CD4-positive, alpha-beta T cell treated with Interleukin-6 at 100 ng/mL for 8 hours (primary cell): ENCODE results near the gene CREB3L1.

Source experiments
- DNase-seq: peaks from one replicate; pipeline ENCODE4 v3.0.0-alpha.2; 2020; ENCODE audit warnings: mixed read lengths, low spot score

The CREB3L1 gene

DNA sequence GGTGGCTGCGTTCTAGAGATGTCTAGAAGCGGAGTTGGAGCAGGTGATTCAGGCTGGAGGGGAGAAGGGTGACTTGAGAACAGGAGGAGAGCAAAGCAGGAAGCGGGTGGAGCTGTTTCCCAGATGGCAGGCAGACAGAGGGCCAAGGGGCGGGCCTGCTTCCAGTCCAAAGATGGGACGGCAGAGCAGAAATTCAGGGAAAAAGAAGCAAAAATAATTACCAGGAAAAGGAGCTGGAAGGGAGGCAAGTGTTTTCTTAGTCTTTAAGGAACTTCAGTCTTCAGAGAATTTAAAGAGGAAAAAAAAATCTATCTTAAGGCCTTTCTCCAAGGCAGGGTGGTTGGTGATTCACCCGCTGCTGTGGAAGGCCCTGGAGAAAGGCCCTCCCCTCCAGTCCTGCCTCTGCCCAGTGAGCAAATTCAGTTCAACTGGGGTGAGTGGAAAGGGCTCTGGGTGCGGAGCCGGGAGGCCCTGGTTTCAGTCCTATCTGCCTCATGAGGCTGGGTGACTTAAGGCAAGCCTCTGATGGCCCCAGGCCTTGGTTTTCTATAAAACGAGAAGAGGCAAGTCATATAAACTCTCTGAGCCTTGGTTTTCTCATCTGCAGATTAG, 4.5 kb upstream of the CREB3L1 start:
- DNase-seq = no peak

DNA sequence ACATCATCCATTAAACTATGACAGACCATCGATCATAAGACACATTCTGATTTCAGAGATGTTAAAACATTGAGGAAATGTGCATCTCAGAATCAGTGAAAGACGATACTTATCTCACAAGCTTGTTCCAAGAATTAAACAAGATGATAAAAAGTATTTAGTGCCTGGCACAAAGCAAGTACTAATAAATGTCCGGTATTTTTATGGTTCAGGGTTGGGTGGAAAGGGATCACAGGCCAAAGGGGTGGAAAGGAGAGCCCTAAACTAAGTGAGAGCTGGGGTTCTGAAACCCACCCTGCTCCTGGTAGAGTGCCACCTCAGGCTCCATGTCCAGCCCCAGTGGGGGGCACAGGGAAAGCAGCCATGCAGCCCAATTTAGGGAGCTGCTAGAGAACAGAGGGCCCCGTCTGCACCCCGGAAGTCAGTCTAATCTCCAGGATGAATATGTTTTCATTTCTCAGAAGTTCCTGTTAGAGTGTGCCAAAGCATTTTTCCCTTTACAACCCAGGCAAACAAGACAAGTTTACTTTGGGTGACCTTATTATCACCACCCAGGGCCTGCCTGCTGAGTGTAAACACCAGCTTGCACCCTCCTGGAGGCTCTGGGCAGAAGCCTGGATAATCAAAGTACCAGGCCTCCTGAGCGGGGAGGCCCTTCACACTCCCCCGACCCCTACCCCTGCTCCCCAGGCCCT, 3.8 kb upstream of the CREB3L1 start:
- DNase-seq = no peak

DNA sequence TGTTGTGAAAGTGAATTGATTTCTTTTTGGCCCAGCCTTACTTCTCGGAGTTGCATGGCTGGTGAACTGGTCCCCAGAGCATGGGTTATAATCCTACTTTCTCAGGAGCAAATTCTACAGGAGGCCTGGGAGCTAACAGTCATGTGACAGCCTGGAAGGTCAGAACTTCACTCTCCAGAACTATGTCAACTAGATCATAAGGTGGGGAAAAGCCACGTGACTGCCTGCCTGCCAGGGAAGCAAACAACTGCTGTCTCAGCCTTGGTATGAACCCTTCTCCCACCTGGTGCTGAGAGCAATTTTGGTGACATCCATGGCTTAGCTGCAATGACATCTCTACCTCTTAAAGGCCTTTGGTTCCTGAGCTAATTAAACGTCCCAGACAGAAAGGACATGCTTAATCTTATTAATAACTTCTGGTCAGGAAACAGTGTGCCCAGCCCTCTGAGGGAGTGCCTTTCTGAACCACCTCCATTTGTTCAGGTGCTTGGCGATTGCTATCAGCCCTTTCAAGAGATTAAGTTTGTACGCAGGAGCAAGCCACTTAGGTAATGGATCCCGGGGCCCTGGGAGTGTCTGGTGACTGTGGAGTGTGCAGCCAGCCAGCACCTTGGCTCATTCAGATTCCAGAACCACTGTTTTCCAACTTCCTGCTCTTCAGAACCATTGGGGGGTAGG, 1.4 kb upstream of the CREB3L1 start:
- DNase-seq = no peak

DNA sequence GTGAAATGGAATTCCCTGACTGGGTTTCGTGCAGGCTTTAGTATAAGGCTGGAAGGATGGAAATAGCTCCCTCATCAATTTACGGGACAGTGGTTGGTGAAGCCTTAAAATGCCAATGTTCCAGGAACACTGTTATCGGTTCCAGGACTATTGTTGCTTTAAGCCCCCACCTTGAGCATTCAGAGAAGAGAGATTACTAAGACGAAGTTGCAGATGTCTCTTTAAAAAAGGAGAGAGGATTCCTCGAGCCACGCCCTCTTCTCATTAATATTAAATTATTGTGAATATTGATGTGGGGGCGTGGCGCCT, 195 bp upstream of the CREB3L1 start:
- no peak for DNase-seq

DNA sequence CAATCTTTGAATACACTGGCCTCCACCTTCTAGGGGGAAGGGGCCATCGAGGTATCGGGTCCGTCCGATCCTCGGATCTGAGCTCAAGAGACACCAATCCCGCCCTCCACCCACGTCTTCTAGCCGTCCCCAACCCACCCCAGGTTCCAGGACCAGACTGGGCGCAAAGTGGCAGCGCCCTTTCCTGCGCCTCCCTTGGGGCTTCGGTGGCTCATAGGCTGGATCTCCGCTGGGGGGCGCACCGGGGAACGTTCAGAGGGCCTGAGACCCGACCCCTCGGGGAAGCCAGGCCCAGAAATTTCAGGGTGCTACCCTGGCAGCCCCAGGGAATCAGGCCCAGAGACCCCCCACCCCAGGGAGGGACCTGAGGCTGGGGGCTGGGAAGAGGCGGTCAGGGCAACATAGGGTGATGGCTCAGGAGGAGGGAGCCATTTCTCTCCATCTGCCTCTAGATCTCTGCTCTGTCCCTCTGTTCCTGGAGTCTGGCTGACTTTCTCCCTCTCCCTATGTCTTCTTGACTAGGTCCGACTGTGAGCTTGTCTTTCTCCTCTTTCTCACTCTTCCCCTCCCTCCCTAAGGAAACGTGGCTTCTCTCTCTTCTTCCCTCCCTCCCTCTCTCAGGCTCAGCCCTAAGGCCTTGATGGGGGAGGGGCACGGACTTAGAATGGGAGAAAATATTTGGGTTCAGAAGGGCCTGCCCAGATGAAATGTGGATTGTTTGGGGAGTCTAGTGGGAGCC, 1.1 kb downstream of the CREB3L1 start:
- DNase-seq = no peak

DNA sequence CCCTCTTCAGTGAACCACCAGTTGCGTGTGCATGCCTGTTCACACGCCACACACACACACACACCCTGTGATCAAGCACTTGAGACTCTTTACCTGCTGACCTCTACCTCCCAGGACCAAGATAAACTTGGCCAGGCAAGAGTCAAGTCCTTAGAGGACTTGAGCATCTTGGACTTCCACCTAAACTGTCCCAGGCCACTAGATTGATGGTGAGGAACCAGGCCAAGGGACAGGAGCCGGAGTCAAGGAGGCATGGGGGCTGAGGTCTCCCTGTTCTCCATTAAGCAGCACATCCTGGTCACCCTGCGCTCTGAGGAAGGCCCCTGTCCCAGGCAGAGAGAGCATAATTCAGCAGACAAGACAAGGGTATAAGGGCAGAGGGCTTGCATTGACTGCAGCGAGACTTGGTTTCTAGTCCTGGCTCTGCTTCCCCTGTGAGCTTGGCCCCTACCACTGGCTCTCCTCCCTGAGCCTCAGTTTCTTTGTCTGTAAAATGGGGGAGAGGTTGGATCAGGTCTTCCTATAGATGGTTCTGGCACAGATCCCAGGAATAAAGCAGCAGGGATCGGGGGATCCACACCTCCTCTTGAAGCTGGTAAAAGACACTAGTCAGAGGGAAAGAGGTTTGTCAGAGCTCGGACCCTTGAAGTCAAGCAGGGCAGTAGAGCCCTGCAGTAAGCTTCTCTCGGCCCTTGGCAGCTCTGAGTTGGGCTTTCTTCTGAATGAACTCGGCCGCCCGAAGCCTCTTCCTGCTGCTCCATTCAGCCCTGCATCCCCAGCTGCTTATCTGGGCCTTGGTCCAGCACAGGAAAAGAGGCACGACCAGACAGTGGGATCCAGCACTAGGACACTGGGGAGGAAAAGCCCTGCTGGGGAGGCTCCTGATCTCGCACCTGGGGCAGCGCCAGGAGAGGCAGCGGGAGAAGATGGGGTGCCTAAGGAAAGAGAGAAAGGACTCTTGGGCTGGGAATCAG, 2.0 kb downstream of the CREB3L1 start:
- DNase-seq = no peak

DNA sequence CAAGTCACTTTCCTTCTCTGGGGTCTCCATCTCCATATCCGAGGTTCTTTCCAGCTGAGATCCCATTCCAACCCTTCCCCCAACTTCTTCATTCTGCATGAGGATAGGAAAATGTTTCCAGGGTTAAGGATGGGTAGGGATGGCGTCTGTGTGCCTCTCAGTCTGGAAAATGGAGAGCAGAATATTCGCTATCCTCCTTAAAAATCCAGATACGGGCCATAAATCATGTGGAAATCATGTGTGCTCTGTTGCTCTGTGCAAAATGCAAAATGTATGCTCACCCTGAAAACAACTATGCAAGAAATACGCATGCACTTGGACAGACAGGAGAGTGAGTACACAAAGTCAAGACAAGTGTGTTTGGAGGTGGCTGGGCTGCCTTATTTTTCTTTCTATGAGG, 3.2 kb downstream of the CREB3L1 start:
- DNase-seq = no peak

DNA sequence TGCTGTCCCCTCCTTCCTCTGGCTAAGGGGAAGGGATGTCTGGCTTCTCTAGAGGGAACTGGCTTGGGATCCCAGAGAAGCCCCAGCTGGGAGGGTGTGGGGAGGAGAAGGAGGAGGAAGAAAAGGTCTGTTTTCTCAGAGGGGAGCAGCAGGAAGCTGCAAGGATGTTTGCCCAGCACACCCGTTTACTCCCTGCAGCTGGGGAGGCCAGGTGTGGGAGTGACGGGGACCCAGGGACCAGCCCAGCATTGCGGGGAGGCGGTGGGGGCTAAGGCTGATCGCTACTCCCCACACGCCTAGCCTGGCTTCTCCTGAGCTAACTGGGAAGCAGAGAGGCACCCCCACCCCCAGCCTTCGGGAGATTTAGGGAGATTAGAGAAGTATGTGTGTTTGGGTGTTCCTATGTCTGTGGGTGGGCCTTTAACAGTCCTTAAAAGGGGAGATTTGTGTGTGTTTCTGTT, 3.9 kb downstream of the CREB3L1 start:
- DNase-seq = no peak

DNA sequence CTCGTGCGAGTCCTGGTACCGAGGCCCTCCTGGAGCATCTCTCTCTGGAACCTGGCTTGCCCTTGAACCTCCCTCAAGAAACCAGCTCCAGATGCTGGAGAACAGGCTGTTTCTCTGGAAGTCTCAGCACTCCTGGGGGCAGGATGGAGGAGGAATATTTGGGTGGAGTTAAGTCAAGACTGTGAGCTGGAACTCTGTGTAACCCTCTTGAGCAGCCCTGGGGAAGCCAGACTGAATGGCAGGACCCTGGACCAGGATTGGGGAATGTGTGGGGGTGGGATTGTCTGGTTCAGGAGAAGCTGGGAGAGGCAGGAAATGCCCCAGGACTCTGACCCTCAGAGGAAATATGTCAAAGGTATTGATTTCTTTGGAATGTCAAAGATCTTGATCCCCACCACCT, 7.7 kb downstream of the CREB3L1 start:
- no peak for DNase-seq

DNA sequence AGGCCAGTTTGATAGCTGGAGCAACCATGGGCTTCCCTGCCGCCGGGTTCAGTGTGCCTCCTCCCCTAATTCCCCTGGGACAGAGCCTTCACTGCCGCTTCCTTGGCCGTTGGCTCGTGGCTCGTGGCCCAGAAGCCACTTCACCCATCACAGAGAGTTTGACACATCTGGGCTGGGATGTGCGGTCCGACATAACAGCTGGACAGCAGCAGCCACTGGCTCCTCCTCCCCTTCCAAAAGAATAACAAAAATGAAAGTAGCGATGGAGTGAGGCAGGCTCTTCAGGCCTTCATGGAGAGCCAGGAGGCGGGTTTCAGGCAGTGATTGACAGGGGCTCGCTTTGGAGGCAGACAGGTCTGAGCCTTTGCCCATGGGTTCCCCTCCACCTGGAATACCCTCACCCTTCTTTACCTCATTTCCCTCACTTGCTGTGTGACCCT, 8.2 kb downstream of the CREB3L1 start:
- no peak for DNase-seq

DNA sequence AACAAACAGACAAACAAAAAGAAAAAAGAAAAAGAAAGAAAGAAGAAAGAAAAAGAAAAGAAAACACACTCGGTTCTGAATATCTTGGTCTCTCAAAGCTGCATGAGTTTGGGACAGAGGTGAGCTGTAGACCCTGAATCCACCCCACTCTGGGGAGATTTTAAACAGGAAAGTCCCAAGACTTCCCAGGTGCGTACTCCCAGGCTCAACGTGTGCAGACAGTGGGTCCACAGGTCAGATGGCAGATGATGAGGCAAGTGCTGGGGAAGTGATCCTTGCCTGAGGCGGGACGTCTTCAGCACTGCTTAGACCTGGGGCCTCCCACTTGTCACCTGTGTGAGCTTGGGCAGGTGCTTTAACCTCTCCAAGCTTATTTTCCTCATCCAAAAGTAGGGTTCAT, 9.3 kb downstream of the CREB3L1 start:
- DNase-seq = no peak

DNA sequence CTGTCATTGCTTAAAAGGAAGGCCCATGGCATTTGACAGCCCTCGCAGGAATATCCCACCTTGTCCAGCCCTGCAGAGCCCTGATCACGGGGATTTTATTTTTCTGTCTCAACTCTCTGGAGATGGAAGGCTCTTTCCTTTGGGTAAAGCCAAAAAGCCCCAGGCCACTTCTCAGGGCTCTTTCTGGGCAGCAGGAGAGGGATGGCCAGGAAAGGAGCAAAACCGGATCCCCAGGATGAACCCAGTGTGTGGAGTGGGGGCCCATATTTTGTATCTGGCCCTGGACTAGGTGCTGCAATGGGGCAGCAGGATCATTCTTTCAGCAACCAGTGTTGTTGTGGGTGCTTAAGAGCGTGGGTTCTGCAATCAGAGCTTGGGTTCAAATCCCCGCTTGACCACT, 11.0 kb downstream of the CREB3L1 start:
- no peak for DNase-seq

DNA sequence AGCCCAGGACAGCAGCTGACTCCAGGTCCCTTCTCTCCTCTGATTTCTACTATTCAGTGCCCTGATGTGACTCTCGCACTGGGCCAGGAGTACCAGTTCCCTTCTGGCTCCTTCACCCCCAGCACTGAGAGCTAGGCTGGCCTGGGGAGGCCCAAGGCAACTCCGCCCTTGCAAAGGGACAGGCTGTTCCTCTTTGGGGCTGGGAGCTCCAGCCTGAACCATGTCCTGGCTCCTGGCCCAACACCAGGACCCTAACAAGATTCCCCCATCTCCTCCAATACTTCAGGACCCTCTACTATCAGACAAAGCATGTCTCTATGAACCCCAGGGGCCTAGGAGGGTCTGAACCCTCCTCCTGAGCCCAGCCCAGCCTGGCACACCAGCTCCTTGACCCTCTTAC, 12.5 kb downstream of the CREB3L1 start:
- DNase-seq = no peak

DNA sequence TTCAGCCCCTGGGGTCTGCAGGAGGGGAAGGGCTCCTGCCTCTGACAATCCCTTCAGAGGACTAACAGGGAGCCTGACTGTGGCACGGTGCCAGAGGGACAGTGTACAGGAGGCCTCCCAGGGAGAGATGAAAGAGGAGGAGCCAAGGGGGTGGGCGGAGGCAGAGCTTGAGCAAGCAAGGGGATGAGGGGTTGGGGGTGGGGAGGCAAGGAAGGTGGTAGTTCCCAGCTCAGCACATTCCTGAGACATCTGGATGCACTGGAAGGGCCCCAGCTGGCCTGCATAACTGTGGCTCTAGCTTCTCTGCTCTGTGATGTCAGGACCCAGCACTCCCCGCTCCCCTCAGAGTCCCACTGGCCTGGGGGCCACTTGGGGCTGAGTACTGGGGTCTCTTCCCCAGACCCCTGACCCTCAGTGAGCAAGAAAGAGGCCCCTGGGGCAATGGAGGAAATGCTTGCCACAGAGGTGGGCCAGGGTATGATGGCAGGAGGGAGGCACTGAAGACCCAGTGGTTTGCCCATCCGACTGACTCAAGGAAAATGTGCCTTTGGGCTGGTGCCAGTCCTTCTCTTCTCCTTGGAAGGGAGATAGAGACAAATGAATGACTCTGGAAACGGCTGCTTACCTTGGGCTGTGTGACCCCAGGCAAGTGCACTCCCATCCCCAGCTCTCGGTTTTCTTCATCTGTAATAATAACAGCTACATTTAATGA, 13.3 kb downstream of the CREB3L1 start:
- no peak for DNase-seq

DNA sequence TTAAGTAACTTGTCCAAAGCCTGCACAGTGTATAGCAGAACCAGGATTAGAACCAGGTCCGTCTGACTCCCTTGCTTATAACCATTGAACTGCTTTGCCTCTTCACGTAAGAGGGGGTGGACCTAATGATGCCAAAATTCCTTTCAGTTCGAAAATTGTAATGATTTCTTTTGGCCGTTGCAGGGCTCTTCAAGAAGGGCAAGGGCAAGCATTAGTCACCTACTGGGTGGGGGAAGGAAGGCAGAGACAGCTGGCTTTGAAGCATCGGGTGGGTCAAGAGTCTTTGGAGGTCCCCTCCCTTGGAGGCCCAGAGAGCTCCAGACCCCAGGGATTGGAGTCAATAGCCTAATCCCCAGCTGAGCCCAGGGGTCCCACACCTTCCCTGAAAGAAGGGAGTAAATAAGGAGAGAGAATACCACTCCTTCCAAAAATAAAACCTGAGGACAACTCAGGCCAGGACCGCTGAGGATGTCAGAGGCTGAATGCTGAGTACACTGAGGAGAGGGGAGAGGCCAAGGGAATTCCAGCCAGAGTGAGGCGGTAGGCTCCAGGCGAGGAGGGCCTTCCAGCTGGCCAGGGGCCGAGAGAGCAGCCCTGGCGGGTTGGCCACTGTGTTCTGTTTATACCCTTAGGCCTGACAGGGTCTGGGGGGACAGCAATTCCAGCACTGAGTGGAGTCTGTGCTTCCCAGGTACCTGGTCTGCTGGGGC, 14.1 kb downstream of the CREB3L1 start:
- no peak for DNase-seq

DNA sequence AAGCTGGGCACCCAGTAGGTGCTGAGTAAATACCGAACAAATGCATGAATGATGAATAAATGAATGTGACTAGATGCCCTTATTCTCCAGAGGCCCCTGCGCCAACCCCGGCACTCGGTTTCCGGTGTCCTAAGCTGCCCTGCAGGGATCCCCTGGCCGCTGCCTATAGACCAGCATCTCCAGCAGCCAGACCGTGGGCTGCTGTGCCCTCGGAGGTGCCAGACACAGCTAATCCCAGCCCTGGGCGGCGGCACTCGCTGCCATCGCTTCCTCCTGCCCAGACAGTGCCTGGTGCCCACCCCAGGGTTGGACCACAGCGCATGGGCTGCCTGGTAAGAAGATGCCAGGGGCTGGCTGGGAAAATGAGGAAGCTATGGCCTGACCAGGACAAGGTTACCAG, 15.6 kb downstream of the CREB3L1 start:
- DNase-seq = no peak

DNA sequence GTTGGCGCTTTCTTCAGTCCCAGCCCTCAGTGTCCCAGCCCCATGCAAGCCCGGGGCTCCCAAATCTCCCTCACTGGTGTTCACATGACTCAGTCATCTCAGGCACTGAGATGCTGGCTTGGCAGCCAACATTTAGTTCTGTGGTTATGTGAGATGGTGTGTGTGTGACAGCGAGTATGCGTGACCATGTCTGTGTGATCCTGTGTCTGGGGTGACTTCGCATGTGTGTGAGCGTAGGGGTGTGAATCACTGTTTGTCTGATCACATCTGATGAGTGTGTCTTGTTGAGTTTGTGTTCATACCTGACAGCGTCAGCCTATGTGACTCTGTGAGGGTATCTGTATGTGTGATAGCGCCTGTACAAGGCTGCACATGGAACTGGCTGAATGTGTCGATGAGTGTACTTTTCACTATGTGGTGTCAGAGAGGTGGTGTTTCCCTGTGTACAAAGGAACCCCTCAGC, 16.2 kb downstream of the CREB3L1 start:
- no peak for DNase-seq

DNA sequence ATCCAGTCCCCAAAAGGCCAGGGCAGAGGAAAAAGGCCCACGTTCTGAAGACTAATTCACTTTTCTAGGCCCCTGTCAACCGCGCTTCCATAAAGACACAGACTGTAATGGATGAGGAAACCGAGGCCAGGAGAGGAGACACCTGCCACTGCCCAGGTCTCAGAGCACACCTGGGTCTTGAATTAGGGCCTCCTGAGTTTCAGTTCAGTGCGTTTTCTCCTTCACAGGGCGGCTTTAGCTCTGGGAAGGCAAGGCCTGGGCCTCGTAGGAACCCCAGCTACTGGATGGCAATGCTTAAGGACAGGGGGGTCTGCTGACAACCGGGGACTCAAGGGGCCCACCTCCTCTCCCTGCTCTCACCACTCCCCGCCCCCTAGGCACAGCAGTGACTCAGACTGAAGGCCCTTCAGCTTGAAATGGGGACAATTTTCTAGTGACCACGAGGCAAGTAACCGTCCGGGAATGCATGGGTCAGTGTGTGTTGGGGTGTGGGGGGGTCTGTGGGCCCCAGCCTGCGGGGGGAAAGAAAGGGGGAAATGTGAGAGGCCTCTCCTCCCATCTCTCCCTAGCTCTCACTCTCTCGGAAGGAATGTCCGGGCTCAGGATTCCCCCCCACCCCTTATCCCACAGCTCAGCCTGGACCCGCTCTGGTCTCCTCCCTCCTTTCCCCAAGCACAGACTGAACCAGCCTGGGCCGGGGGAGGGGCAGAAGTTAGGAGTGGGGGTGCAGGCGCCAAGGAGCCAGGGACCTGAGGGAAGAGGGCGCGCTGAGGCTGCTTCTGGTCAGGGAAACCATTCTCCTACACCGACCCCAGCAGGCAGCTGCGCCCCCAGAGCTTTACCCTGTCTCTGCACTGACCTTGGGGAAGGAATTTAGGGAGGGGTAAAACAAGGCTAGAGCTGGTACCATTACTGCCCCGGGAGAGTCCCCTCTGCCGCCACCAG, 17.2 kb downstream of the CREB3L1 start:
- no peak for DNase-seq
